IMR-90 (cell line): ENCODE data around the gene SIGLEC9. TPM values are rescaled to one million over a fixed set of nuclear protein-coding genes. Genes with fewer than 3 reads are reported as not detected.

ENCODE experiments used
- ATAC-seq: fragments of 200-7000 bp; cut with Tn5 transposase; 2 replicates; pipeline ENCODE4 v1.9.1; 2020; ENCODE audit warnings: low read depth, mild to moderate bottlenecking, moderate library complexity
- BruUV-seq: library from RNA; stranded (reverse); fragments of 400-500 nt; replicated peaks from 2 replicates; lab custom pipeline; 2021; lab: Mats Ljungman, UMichigan
- CTCF ChIA-PET: fragments of 300-600 bp; formaldehyde crosslinking; extraction: SDS; loops from one replicate; lab custom pipeline; 2021; ENCODE audit warnings: antibody characterized with exemption; lab: Yijun Ruan, JAX
- POLR2A ChIA-PET: fragments of 300-600 bp; sonication (Branson Sonifier 250); formaldehyde crosslinking; loops from one replicate; lab custom pipeline; 2022; ENCODE audit warnings: antibody characterized with exemption; ENCODE audit not compliant: unreplicated experiment; lab: Charles Lee
- DNase-seq: peaks from one replicate; pipeline ENCODE4 v3.0.0; 2013
- H2AFZ ChIP-seq: replicated peaks from 2 replicates; pipeline ENCODE3; 2013; ENCODE audit warnings: low read length, mild to moderate bottlenecking; ENCODE audit not compliant: poor library complexity
- H2AK5ac ChIP-seq: 2 replicates; pipeline ENCODE4 v1.6.1; 2013; ENCODE audit warnings: low read depth, low read length, inconsistent platforms
- H2AK9ac ChIP-seq: replicated peaks from 2 replicates; pipeline ENCODE3; 2013; ENCODE audit warnings: mild to moderate bottlenecking, low read depth, low read length, moderate library complexity; ENCODE audit not compliant: poor library complexity
- H2BK120ac ChIP-seq: 2 replicates; pipeline ENCODE4 v1.6.1; 2013; ENCODE audit warnings: low read depth, low read length, inconsistent platforms
- H2BK15ac ChIP-seq: 3 replicates; pipeline ENCODE4 v1.6.1; 2013; ENCODE audit warnings: low read depth, low read length, inconsistent platforms
- H2BK20ac ChIP-seq: 2 replicates; pipeline ENCODE4 v1.6.1; 2013; ENCODE audit warnings: low read depth, mild to moderate bottlenecking, inconsistent platforms, low read length, moderate library complexity
- H2BK5ac ChIP-seq: 2 replicates; pipeline ENCODE4 v1.6.1; 2013; ENCODE audit warnings: mild to moderate bottlenecking, low read depth, low read length, inconsistent platforms; ENCODE audit not compliant: poor library complexity, severe bottlenecking
- H3K14ac ChIP-seq: replicated peaks from 2 replicates; pipeline ENCODE4 v1.6.1; 2013; ENCODE audit warnings: low read depth, low read length, inconsistent platforms
- H3K18ac ChIP-seq: 2 replicates; pipeline ENCODE4 v1.6.1; 2013; ENCODE audit warnings: low read depth, low read length, control low read depth
- H3K23ac ChIP-seq: 2 replicates; pipeline ENCODE4 v1.6.1; 2013; ENCODE audit warnings: low read depth, low read length, inconsistent platforms
- H3K27ac ChIP-seq: 2 replicates; pipeline ENCODE4 v1.5.1; 2013; ENCODE audit warnings: mild to moderate bottlenecking, control low read depth, low read length; ENCODE audit not compliant: insufficient read depth
- H3K27me3 ChIP-seq: 2 replicates; pipeline ENCODE4 v1.6.1; 2013; ENCODE audit warnings: low read length; ENCODE audit not compliant: control insufficient read depth, insufficient read depth
- H3K36me3 ChIP-seq: 2 replicates; pipeline ENCODE4 v1.6.1; 2013; ENCODE audit warnings: low read length, mixed read lengths; ENCODE audit not compliant: control insufficient read depth, insufficient read depth
- H3K4ac ChIP-seq: 2 replicates; pipeline ENCODE4 v1.6.1; 2013; ENCODE audit warnings: low read depth, low read length, inconsistent platforms
- H3K4me1 ChIP-seq: 2 replicates; pipeline ENCODE4 v1.6.1; 2013; ENCODE audit warnings: low read length, mixed read lengths; ENCODE audit not compliant: control insufficient read depth, insufficient read depth
- H3K4me2 ChIP-seq: 2 replicates; pipeline ENCODE4 v1.6.1; 2013; ENCODE audit warnings: low read depth, mild to moderate bottlenecking, control low read depth, low read length, moderate library complexity
- H3K4me3 ChIP-seq: 2 replicates; pipeline ENCODE4 v1.5.1; 2013; ENCODE audit warnings: low read depth, mild to moderate bottlenecking, control low read depth, low read length, moderate library complexity; ENCODE audit not compliant: insufficient read depth
- H3K56ac ChIP-seq: 2 replicates; pipeline ENCODE4 v1.6.1; 2013; ENCODE audit warnings: low read length, inconsistent platforms; ENCODE audit not compliant: insufficient read depth; ENCODE audit errors: extremely low read depth
- H3K79me1 ChIP-seq, 2 experiments: 2 replicates each; pipeline ENCODE4 v1.6.1; 2013; ENCODE audit warnings: low read length in 2 of 2, inconsistent platforms in 1 of 2, low read depth in 1 of 2
- H3K9ac ChIP-seq: 2 replicates; pipeline ENCODE4 v1.6.1; 2013; ENCODE audit warnings: low read depth, low read length, control low read depth
- H3K9me1 ChIP-seq: 2 replicates; pipeline ENCODE4 v1.6.1; 2013; ENCODE audit warnings: low read length, inconsistent platforms; ENCODE audit not compliant: insufficient read depth
- H3K9me3 ChIP-seq: 2 replicates; pipeline ENCODE4 v1.6.1; 2013; ENCODE audit warnings: low read length; ENCODE audit not compliant: control insufficient read depth, insufficient read depth
- H4K20me1 ChIP-seq: 2 replicates; pipeline ENCODE4 v1.6.1; 2013; ENCODE audit warnings: low read length, inconsistent platforms; ENCODE audit not compliant: insufficient read depth
- H4K5ac ChIP-seq: 2 replicates; pipeline ENCODE4 v1.6.1; 2013; ENCODE audit warnings: mild to moderate bottlenecking, low read depth, low read length, control low read depth
- H4K8ac ChIP-seq, 2 experiments: 2 replicates each; pipeline ENCODE4 v1.6.1; 2013; ENCODE audit warnings: low read depth in 2 of 2, low read length in 2 of 2, control low read depth in 1 of 2, inconsistent platforms in 1 of 2
- H4K91ac ChIP-seq: 2 replicates; pipeline ENCODE4 v1.6.1; 2013; ENCODE audit warnings: low read depth, low read length, inconsistent platforms; ENCODE audit not compliant: insufficient read depth
- BHLHE40 ChIP-seq: fragments of 150-350 bp; IDR thresholded peaks from 2 replicates; pipeline ENCODE4 v1.6.1; 2016; ENCODE audit warnings: mild to moderate bottlenecking, low read depth, low read length
- CEBPB ChIP-seq: IDR thresholded peaks from 2 replicates; pipeline ENCODE4 v1.6.1; 2012; ENCODE audit warnings: low read depth, low read length, improper control_type of control experiment
- CHD1 ChIP-seq: IDR thresholded peaks from 2 replicates; pipeline ENCODE4 v1.6.1; 2012; ENCODE audit warnings: low read depth, low read length, improper control_type of control experiment
- FOS ChIP-seq: fragments of 150-350 bp; IDR thresholded peaks from 2 replicates; pipeline ENCODE4 v1.6.1; 2016; ENCODE audit warnings: low read depth, low read length
- MAFK ChIP-seq: IDR thresholded peaks from 2 replicates; pipeline ENCODE4 v1.6.1; 2012; ENCODE audit warnings: low read depth, low read length, improper control_type of control experiment
- MAZ ChIP-seq: IDR thresholded peaks from 2 replicates; pipeline ENCODE4 v1.6.1; 2012; ENCODE audit warnings: low read depth, mild to moderate bottlenecking, low read length, improper control_type of control experiment, moderate library complexity, borderline replicate concordance
- MXI1 ChIP-seq: IDR thresholded peaks from 2 replicates; pipeline ENCODE4 v1.6.1; 2012; ENCODE audit warnings: low read depth, mild to moderate bottlenecking, low read length, moderate library complexity, borderline replicate concordance
- NFE2L2 ChIP-seq: fragments of 150-350 bp; IDR thresholded peaks from 2 replicates; pipeline ENCODE4 v1.6.1; 2016; ENCODE audit warnings: low read depth, mild to moderate bottlenecking, low read length
- POLR2A ChIP-seq: IDR thresholded peaks from 2 replicates; pipeline ENCODE4 v1.6.1; 2012; ENCODE audit warnings: mild to moderate bottlenecking, low read depth, low read length
- RAD21 ChIP-seq: IDR thresholded peaks from 2 replicates; pipeline ENCODE4 v1.6.1; 2012; ENCODE audit warnings: low read length, improper control_type of control experiment
- RCOR1 ChIP-seq: IDR thresholded peaks from 2 replicates; pipeline ENCODE4 v1.6.1; 2012; ENCODE audit warnings: mild to moderate bottlenecking, low read length, improper control_type of control experiment; ENCODE audit not compliant: insufficient replicate concordance
- RFX5 ChIP-seq: IDR thresholded peaks from 2 replicates; pipeline ENCODE4 v1.8.0; 2012; ENCODE audit warnings: low read depth, mild to moderate bottlenecking, low read length, moderate library complexity
- SMC3 ChIP-seq: fragments of 150-350 bp; IDR thresholded peaks from 2 replicates; pipeline ENCODE4 v1.6.1; 2016; ENCODE audit warnings: low read depth, mild to moderate bottlenecking, antibody characterized with exemption, low read length, moderate library complexity
- WGBS, 2 experiments: methylation state at CpG; one replicate each; pipeline versions ENCODE4 v1.1.5 to v1.1.7; 2013; ENCODE audit warnings: missing lambda C conversion rate in 2 of 2; ENCODE audit not compliant: insufficient read length in 1 of 2; ENCODE audit errors: extremely low coverage in 2 of 2; 5-methylcytosine and 5-hydroxymethylcytosine counted together
- dilution Hi-C: fragments of 300-500 bp; cut with HindIII; formaldehyde crosslinking; loops from one replicate; pipeline ENCODE4 v1.14.3; 2018; ENCODE audit warnings: low sequenced_read_pairs; ENCODE audit not compliant: unreplicated experiment
- in situ Hi-C: fragments of 300-500 bp; cut with MboI; formaldehyde crosslinking; loops from 3 replicates; pipeline ENCODE4 v1.14.3; 2019; ENCODE audit warnings: low sequenced_read_pairs, inconsistent platforms, mixed read lengths
- intact Hi-C: fragments of 100-400 bp; cut with micrococcal nuclease; formaldehyde crosslinking; loops from 2 replicates; pipeline ENCODE4 v1.10.0; 2022
- polyA plus RNA-seq, 3 experiments: library from polyadenylated mRNA; depleted of rRNA; stranded (reverse); fragments of >200 nt; gene quantifications; 2 replicates each; pipeline ENCODE4 v1.2.3, GENCODE V29; 2012; ENCODE audit warnings: low replicate concordance in 1 of 3
- total RNA-seq: library from RNA; depleted of rRNA; stranded (reverse); fragments of >200 nt; gene quantifications from 2 replicates; pipeline ENCODE4 v1.2.3, GENCODE V29; 2012
- TF ChIP-seq, protein P1 (sequence below): conservative IDR thresholded peaks from 2 replicates; pipeline ENCODE4 v1.5.1; 2012; ENCODE audit warnings: mild to moderate bottlenecking, low read depth, low read length, improper control_type of control experiment
- TF ChIP-seq, protein P2 (sequence below): fragments of 150-350 bp; IDR thresholded peaks from 2 replicates; pipeline ENCODE4 v1.6.1; 2017; ENCODE audit warnings: mild to moderate bottlenecking, antibody characterized with exemption, low read length, low read depth
- TF ChIP-seq, protein P3 (sequence below): fragments of 150-350 bp; IDR thresholded peaks from 2 replicates; pipeline ENCODE4 v1.6.1; 2016; ENCODE audit warnings: low read depth, mild to moderate bottlenecking, low read length, moderate library complexity, borderline replicate concordance

The SIGLEC9 gene
- total and polyA plus RNA-seq, 2 of the 4 experiments (the other 2 are of a cell fraction), result 0.03 TPM; not detected in 1

DNA sequence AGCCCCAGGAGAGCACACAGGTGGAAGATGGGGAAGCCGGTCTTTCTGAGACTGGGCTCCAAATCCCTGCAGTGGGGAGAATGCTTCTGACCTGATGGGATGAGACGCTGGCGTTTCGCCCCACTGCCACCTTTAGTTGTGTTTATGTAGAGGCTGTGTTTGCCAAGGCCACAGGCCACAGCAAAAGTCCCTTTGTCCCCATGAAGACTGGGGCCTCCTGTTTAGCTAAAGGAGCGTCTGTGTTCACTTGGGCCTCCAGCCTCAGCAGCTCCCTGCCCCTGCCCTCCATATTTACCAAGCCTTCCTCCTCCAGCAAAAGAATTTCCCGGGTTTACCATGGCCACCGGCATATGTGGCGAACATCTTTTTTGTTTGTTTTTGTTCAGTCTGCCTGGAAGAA is 31.6 kb upstream of the SIGLEC9 start:
- Histone ChIP-seq H3K27me3 (no peaks in the 10 kb centered on the region), H2AK9ac (no peak overlapping the region), H2AK5ac (no peak overlapping the region), H3K18ac (no peak overlapping the region), H3K56ac (no peak overlapping the region), H3K23ac (no peak overlapping the region), H4K91ac (no peak overlapping the region), H4K5ac (no peak overlapping the region), H3K4me2 (no peak overlapping the region), H3K79me1 (peaks cover 0 to 10% of the 10 kb centered on the region in 2 experiments; a peak in 1 of 4 replicates), H3K27ac (no peak overlapping the region), H3K4me1 (peaks cover 3% of the 10 kb centered on the region; the same call in 1 of the 2 replicates), H3K4me3 (no peak overlapping the region), H2BK120ac (no peak overlapping the region), H4K8ac (no peak overlapping the region), H3K4ac (no peak overlapping the region), H3K14ac (no peak overlapping the region), H3K9me1 (no peaks in the 10 kb centered on the region), H2BK15ac (no peak overlapping the region), H4K20me1 (peaks cover 8% of the 10 kb centered on the region), H2AFZ (no peak overlapping the region), H3K36me3 (peaks cover 4% of the 10 kb centered on the region), H3K9ac (no peak overlapping the region), H2BK5ac (no peak overlapping the region), H2BK20ac (no peak overlapping the region), H3K9me3 (no peaks in the 10 kb centered on the region)
- ATAC-seq (peak; percentile 9; the same call in 1 of the 2 replicates), DNase-seq (no peak)
- CTCF ChIA-PET, result no interaction called here
- in situ Hi-C loops, result no loop called here
- TF ChIP-seq CHD1 (no peak), RFX5 (no peak), RCOR1 (no peak), RAD21 (no peak), MAZ (no peak), SMC3 (no peak), MXI1 (no peak), NFE2L2 (no peak), BHLHE40 (no peak), POLR2A (no peak), MAFK (no peak), FOS (no peak), CEBPB (no peak)
- TF ChIP-seq, protein P1, sequence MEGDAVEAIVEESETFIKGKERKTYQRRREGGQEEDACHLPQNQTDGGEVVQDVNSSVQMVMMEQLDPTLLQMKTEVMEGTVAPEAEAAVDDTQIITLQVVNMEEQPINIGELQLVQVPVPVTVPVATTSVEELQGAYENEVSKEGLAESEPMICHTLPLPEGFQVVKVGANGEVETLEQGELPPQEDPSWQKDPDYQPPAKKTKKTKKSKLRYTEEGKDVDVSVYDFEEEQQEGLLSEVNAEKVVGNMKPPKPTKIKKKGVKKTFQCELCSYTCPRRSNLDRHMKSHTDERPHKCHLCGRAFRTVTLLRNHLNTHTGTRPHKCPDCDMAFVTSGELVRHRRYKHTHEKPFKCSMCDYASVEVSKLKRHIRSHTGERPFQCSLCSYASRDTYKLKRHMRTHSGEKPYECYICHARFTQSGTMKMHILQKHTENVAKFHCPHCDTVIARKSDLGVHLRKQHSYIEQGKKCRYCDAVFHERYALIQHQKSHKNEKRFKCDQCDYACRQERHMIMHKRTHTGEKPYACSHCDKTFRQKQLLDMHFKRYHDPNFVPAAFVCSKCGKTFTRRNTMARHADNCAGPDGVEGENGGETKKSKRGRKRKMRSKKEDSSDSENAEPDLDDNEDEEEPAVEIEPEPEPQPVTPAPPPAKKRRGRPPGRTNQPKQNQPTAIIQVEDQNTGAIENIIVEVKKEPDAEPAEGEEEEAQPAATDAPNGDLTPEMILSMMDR, result no peak
- TF ChIP-seq, protein P2, sequence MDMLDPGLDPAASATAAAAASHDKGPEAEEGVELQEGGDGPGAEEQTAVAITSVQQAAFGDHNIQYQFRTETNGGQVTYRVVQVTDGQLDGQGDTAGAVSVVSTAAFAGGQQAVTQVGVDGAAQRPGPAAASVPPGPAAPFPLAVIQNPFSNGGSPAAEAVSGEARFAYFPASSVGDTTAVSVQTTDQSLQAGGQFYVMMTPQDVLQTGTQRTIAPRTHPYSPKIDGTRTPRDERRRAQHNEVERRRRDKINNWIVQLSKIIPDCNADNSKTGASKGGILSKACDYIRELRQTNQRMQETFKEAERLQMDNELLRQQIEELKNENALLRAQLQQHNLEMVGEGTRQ, result no peak
- TF ChIP-seq, protein P3, sequence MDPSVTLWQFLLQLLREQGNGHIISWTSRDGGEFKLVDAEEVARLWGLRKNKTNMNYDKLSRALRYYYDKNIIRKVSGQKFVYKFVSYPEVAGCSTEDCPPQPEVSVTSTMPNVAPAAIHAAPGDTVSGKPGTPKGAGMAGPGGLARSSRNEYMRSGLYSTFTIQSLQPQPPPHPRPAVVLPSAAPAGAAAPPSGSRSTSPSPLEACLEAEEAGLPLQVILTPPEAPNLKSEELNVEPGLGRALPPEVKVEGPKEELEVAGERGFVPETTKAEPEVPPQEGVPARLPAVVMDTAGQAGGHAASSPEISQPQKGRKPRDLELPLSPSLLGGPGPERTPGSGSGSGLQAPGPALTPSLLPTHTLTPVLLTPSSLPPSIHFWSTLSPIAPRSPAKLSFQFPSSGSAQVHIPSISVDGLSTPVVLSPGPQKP, result no peak
- no TSS peak for BruUV-seq
- POLR2A ChIA-PET, result no interaction called here
- dilution Hi-C loops, result no loop called here
- no CpG with 5 or more reads among the region's 8 CpGs for WGBS, 2 experiments
- intact Hi-C loops, result no loop called here
